Inferior parietal cortex (tissue), 1 donor: ENCODE measurements around the gene YTHDC1.
A peak's percentile ranks its signal among the peaks of the same experiment; 100 is the strongest.
"Not testable (repeated sequence)": the region's sequence is repeated elsewhere in the genome, so short reads cannot be mapped to it uniquely, and the experiment has no call there.

ENCODE experiments used
- DNase-seq: peaks from one replicate; pipeline ENCODE4 v3.0.0-alpha.2; 2016; ENCODE audit errors: extremely low spot score

YTHDC1 gene

DNA sequence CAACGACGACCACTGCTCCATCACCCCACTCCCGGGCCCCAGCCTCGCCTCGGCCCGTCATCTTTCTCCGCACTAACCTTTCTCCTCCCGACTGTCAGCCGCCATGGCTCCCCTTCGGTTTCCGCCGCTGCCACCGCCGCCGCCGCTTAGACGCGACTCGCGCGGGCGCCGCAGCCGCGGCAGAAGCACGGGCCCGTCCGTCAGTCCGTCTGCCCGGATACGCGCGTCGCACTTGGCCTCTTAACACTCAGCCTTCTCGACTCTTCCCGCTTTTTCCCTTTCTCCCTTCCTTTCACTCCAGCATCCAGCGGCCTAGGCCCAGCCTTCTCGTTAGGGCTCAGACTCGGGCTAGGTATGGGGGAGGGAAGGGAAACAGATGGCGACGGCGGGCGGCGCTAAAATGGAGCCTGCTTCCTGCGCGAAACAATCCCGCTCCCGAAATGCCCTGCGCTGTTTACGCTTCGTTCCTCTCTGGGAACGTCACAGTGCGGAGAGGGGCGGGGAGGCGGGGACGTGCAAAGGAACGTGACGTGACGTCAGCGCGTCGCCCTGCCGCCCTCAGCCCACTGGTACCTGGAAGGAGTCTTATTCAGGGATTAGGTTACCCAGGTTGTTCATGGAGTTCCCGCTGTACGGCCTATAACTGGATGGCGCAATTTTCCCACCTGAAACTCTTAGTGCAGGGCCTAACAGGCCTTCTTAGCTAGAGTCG, at the start of gene YTHDC1:
YTHDC1 (minus strand) TSS at position 442 of the 712 bp plus-strand sequence; CDS start at position 105, 337 bp downstream.
- DNase-seq: peak; percentile 96

DNA sequence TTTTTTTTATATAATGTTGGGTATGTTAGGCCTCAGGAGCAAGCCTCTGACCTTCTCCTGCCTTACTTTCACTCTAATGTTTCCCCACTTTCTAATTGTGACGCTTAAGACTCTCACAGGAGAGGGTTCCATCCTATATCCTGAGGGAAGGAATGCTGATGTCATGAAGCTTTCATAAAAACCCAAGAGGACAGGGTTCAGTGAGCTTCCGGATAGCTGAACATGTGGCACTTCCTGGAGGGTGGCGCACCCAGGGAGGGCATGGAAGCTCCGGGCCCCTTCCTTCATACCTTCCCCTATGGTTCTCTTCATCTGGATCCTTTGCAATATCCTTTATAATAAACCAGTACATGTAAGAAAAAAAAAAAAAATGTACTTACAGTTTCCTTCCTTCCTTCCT, 49.4 kb upstream of the YTHDC1 start:
- no peak for DNase-seq

DNA sequence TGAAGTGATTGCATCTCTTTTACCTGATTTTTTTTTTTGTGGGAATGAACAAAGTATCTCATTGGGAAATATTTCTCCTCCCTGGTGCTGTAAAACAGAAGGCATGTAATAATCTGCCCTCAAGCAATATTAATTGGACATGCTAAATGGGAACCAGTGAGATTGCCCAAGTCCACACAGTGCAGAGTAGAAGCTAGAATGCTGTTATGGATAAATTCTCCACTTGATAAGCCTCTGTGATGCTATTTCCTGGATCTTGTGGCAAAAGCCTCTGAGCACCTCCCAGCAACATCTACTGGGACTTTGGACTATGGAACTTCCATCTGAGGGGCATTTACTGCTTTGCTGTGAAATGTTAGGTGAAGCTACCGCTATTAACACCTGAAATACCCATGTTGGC, 46.9 kb upstream of the YTHDC1 start:
- DNase-seq: no peak

DNA sequence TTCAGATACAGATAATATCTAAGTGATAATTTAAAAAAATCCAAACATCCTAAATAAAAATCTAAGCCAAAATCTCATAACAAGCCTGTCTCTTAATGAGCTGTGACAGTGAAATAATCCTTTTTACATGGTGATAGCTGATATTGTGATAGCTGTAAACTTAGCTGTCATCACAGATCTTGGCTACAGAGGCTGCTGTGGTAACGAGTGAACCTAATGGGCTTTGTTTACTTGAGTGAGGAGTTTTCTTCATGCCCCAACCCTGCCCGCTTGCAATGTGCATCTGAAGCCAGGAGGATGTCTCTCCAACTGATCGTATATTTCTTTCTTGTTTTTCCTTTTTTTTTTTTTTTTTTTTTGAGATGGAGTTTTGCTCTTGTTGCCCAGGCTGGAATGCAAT, 41.5 kb upstream of the YTHDC1 start:
- DNase-seq: no peak

DNA sequence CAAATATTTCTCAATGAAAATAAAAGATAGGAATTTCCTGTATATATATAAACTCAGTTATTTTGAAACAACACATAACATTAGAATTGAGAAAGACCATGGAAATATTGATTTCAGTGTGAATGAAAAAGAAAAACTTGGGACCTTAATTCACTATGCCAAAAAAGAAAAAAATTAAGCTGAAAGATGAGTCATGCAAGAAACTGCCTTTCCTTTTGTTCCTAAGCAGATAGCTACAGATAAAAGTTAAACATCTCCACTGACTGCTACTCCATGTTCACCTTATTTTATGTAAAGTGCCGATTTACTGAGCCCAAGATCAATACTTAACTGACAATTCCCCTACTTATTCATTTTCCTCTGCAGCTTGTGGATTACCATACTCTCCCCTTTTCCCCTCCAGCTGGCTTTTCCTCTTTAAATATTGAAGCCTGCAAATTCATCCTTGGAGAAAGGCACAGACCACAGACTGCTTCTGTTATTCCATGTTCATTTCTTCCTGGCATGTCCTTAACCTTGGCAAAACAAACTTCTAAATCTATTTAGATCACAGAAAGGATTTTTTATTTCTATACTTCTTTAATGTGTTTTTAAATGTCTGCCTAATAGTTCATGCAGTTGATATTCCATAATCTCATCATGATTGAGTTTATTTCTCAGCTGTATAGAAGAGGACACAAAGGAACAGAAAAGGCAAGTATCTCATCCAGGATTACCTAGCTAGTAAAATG, 40.5 kb upstream of the YTHDC1 start:
- no peak for DNase-seq

DNA sequence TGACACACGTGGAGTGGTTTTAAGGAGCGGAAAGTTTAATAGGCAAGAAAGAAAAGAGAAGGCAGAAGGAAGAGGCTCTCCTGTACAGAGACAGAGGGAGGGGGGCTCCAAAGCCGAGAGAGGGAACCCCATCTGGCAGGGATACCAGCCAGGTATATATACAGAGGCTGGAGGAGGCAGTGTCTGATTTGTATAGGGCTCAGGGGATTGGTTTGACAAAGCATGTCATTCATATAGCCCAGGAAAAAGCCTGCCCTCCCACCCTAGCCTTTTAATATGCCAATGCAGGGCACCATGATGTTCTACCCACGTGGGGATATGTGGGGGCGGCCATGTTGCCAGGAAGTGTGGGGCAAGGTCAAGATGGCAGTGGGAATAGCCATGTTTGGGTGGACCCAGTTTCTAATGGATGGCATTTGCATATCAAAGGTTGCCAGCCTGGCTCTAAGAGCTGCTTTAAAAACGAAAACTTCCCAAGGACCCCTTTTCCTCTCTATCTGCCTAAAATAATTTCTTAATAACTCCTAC, 39.6 kb upstream of the YTHDC1 start:
- DNase-seq: not testable (repeated sequence)

DNA sequence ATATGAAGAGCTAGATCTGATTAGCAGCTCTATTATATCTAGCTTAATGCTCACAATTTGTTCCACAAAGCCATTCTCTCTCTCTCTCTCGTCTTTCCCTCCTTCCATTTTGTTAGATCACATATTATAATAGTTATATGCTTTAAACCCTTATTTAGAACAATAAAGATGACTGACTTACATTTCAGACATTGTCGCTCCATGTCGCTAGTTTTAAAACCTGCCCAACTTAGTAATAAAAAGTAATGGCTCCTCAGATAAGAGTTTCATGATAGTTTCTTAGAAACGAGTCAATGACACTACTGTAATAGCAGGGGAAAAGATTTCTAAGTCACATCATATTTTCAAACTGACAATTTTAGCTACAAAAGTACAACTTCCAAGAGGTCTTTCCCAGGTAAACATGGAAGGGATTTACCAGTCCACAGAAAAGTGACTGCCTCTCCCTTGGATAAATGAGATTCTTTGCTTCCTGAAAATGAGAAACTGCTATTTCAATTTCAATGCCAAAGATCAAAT, 38.5 kb upstream of the YTHDC1 start:
- DNase-seq: no peak

DNA sequence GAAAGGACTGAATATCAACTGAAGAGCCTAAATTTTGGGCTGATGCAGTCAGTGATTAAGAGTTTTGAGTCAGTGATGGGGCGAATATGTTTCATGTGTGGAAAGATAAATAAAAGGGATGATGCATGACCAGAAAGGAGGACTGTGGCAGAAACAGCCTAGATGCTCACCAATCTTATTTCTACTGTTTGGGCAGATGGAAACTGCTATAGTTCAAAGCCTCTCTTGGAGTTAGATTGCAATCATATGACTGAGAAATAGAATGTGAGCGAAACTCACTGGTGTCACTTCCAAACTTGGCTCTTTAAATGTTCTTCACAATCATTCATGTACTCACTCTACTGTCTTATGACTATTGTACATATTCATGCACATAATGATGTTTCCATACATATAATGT, 35.4 kb upstream of the YTHDC1 start:
- no peak for DNase-seq

DNA sequence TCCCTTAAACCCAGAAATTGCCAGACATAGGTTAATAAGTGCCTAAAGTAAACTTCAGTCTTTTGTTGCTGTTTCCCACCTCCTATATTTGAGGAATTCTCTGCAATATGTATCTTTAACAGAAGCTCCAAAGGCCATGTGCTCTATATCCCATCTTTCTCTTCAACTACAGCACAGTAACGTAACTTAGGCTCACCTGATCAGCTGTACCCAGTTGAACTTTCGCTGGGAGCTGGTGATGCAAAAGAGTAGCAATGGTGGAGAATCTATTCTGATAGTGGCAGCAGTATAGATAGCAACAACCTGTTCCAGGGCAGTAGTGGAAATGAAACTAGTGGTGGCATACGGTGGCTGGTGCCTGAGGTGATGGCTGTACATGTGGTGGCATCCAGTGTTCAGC, 33.2 kb upstream of the YTHDC1 start:
- no peak for DNase-seq

DNA sequence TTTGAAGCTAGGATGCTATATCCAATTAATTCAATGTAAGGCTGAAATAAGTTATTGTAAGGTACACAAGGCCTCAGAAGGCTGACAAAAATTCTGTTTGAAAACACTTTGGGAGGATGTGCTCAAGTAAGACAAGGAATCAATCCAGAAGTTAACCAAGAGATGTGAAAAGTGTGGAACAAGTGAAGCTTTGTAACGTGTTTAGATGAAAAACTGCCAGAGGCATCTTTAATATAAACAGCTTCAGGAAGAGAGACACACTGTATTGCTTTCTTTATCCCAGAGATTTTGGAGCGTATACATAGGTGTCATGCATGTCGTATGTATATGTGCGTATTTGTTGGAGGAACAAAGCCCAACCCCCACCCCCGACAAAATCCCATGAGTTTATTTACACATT, 28.3 kb upstream of the YTHDC1 start:
- no peak for DNase-seq

DNA sequence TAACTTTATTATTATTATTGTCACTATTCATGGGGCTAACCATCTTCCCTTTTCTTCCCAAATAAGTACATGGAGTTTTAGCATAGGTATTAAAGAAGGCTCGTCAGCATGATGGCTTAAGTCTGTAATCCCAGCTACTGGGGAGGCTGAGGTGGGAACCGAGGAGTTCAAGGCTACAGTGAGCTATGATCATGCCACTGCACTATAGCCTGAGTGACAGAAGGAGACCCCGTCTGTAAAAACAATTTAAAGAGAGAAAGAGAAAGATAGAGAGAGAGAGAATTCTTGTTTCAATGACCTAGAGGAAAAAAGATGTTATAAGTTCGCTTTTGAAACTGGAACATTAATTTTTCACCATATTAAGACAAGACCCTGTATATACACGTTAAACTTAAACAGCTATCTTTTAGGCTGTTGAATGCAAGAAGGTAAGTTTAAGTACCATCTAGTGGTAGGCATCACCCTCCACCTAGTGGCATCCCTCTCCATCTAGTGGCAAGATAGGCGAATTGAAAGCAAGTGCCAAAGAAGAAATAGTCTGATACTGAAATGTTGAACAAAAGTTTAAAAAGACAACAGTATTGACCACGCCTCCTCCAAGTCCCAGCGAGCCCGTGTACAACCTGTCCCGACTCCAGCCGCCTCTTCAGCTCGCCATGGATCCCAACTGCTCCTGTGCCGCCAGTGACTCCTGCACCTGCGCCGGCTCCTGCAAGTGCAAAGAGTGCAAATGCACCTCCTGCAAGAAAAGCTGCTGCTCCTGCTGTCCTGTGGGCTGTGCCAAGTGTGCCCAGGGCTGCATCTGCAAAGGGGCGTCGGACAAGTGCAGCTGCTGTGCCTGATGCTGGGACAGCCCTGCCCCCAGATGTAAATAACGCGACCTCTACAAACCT, 26.0 kb upstream of the YTHDC1 start:
- DNase-seq: peak; percentile 76

DNA sequence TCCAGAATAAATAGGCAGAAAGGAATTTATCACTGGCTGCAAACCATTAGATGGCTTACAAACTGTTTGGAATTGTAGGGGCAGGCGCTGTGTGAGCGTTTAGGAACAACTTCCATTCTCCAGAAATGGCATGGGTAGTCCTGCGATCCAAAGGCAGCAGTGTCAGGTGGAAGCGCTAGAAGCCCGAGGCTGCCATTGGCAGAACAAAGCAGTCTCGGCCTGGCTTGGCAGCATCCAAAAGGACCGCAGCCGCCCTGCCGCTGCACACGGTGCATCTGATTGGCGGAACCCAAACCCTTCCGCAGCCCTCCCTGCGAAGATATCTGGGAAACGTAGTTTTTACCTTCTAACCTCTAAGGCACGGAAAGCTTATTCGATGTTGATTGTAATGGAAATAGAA, 23.6 kb upstream of the YTHDC1 start:
- peak; percentile 84 for DNase-seq

DNA sequence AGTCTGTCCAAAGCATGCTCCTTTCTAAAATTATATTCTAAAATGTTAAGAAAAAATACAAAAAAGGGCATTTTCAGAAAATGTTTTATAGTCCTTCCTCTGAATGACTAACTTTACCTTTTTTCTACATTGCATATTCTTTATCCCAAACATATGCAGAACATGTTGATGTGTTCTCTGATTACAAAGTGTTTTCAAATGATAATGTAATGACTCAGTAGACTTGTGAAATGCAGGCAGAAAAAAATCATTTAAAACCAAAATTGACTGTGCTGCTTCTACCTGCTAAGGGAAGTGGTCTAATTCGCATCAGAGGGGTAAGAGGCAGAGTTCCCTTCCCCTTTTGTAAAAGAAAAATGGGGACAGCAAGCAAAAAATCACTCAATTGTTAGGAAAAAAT, 22.7 kb upstream of the YTHDC1 start:
- no peak for DNase-seq

DNA sequence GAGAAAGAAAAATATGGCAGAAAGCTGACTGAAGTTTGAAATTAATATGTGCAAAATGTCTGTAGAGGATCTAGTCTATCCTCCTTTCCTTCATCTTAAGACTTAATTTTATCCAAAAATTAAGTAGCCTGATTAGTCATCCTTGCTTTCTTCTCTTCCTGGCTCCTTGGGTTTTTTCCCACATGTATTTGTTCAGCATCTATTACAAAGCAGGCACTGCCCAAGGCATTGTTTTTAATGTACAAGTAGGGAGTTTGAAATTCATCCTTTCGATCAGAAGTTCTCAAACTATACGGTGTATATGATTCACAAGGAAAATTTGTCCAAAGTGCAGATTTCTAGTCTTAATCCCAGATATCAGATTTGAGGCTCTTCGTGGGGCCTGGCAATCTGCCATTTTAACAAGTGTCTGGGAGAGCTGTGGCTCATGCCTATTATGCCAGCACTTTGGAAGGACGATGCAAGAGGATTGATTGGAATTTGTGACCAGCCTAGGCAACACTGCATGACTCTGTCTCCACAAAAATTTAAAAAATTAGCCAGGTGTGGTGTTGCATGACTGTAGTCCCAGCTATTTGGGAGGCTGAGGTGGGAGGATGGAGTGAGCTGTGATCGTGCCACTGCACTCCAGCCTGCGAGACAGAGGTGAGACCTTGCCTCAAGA, 19.4 kb upstream of the YTHDC1 start:
- DNase-seq: no peak

DNA sequence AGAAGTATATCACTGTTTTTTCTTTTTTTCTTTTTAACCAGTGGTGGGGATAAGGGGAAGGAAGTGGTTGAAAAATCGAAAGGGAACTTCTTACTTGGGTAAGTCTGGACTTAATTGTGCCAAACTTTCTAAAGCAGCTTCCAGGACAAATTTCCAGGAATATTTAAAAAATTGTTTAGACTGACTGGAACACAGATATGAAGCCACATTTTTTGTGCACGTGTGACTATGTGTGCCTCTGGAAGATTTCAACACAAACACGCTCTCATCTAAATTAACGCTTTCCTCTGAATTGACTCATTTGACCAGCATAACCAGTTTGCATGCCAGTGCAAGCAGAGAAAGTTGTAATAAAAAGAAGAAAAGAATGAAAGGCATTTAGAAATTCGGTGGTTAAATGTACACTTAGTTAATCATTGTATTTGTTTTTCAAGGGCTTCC, 18.8 kb upstream of the YTHDC1 start:
- no peak for DNase-seq

DNA sequence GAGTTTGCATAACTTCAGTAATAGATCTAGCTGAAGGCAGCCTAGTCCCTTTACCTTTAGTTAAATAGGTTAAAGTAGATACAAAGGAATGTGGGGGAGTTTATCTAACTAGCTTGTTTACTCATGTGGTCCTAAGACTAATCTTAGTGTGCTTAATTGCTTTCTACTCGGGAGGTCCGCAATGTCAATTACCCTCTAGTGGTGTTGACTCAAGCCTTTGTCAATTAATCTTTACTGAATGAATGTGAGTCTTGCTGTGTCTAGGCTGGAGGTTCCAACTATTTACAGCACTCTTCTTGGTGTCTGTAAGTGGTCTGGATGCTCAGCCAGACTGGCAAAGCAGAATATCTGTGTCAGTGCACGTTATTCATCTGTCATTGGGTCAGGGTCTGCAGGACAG, 17.9 kb upstream of the YTHDC1 start:
- no peak for DNase-seq

DNA sequence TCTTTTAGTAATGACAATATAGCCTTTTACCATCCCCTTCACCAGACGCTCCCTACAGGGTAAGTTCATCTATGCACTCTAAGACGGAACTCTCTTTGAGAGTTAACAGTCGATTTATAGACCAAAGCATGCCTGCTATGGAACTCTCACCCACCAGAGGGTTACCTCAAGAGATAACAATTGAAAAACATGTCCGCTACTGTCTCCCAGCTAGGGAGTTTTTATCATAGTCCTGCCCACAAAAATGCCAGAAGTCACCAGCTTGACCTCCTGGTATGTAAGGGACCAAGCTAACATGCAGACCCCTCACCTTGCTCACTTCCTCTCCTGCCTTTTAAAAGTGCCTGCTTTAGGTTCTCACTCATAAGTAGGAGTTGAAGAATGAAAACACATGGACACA, 16.7 kb upstream of the YTHDC1 start:
- no peak for DNase-seq

DNA sequence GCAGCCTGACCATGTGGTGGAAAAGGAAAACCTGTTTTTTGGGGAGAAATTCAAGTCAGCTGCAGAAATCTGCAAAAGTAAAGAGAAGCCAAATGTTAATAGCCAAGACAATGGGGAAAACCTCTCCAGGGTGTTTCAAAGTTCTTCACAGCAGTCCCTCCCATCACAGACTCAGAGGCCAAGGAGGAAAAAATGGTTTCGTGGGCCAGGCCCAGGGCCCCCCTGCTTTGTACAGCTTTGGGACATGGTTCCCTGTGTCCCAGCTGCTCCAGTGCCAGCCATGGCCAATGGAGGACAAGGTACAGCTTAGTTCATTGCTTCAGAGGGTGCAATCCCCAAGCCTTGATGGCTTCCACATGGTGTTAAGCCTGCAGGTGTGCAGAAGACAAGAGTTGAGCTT, 15.2 kb upstream of the YTHDC1 start:
- no peak for DNase-seq

DNA sequence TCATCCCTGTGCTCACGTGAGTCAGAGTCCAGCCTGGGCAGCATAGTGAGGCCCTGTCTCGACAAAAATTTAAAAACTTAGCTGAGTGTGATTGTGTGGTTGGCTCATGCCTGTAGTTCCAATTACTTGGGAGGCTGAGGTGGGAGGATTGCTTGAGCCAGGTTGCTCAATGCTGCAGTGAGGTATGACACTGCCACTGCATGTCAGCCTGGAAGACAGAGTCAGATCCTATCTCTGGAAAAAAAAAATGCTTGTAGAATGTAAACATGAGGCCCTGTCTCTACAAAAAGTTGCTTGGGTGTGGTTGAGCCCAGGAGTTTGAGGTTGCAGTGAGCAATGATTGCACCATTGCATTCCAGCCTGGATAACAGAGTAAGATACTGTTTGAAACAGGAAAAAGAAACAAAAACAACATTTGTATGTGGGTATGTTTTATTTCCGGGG, 11.3 kb upstream of the YTHDC1 start:
- no peak for DNase-seq

DNA sequence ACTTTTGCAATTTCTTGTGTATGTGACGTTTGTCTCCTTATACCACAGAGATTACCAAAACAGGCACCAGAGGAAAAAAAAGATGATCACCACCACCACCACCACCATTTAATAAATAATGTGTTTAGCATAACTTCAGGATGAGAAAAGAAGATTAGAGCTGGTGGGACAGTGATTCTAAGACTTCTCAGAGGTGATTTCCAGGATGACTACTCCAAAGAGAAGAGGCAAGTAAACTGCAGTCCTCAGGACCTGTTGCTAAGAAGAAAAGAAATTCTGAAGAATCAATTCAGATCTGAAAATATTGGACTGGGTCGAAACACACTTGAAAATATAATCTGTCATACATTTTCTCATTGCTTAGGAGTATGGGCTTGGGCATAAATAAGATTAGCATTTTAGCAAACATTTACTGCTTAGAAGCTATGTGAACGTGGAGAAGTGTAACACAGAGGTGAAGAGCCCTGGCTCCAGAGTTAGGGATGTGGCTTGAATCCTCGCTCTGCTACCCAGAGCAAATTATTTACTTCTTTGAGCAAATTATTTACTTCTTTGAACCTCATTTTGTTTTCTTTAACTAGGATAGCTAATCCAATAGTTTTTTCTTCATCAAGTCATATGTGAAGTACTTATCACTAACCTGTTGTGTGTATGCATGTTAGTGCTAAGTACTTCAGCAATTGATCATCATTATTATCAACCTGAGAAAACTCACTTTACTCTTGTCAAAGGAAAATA, 10.5 kb upstream of the YTHDC1 start:
- no peak for DNase-seq

DNA sequence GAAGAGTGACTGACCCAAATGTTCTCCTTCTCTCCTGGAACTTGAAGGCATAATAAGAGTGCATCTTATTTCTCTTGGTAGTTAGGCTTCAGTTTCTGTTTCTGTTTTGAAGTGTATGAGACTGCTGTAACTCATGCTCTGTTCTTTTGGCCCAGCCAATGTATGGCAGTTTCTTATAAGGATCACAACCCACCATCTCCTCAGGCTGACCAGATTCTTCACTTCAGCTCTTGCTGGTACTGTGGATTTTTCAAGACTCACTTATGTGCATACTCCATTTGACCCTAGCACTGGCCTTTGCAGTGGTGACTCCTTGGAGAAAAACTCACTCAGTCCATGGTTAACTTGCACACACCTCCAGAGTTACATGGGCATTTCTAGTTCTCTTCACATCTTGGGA, 9.6 kb upstream of the YTHDC1 start:
- no peak for DNase-seq
